ENCODE results near the gene FAM184A.
"Not testable (repeated sequence)": the region's sequence is repeated elsewhere in the genome, so short reads cannot be mapped to it uniquely, and the experiment has no call there.

The FAM184A gene

DNA sequence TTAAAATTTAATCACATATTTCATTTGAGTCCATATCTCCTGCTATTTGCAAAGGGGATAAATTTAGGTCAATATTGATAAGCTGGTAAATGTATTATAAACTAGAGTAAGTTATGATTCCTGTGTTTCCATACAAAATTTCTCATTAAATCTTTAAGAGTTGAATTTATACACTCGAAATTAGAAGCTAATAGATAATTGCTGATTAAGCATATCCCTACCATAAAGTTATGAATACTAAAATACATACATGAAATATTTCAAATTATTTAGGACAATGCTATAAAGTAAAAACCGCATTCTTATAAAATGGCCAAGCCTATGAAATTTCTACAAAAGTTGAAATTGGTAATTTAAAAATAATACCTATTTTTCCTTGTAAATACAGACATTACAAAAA, 71.5 kb downstream of the FAM184A start:
- no peak for DNase-seq

- no peak for DNase-seq
Observed at GRCh38 chr6:119002069-119002468, 76.4 kb downstream of the FAM184A start.

GRCh38 chr6:118999494-119000040, 78.9 kb downstream of the FAM184A start:
- no peak for DNase-seq

DNA sequence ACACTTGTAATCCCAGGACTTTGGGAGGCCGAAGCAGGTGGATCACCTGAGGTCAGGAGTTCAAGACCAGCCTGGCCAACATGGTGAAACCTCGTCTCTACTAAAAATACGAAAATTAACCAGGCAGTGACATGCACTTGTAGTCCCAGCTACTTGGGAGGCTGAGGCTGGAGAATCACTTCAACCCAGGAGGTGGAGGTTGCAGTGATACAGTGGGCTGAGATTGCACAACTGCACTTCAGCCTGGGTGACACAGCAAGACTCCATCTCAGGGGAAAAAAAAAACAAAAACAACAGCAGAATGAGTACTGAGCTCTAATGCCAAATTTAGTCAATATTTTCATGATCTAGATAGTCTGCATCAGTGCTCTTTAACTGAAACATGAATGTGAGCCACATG, 81.0 kb downstream of the FAM184A start:
- not testable (repeated sequence) for DNase-seq

DNA sequence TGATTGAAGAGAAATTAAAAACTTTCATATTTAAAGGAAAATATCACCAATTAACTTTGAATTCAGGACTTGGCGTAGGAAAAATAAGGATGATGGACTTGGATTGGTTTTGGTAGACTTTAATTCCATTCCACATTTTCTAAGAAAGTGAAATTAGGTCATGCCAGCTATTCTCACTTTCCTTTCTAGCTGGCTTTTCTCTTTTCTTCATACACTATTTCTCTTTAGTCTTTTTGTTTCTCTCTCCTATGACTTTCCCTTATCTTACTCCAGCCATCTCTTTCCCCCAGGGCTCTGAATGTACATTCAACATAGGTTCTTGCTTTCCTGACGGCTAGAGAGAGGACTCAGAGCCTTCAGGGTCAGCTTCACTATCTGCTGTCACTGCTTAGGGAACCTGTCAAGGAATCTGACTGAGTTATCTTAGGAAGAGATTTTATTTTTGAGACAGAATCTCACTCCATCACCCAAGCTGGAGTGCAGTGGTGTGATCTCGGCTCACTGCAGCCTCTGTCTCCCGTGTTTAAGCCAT, 82.1 kb downstream of the FAM184A start:
- DNase-seq, result no peak

- no peak for DNase-seq
Observed at GRCh38 chr6:118993803-118994251, 84.6 kb downstream of the FAM184A start.

DNA sequence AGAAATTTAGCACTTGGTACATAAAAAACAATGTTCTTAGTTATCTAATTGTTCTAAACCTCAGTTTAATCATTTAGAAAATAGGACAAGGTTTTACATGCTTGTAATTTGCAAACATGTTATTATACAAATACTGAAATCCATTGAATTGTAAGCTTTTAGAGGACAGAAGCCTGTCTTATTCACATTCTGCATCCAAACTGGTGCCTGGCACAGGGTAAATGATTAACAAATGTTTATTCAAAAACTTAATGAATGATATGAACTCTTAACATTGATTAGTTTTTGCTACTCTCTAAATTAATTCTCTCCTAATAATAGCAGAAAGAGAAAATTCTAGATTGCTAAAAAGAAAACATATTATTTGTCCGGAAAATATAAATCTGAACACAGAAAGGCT, 85.1 kb downstream of the FAM184A start:
- no peak for DNase-seq

- no peak for DNase-seq
Observed at GRCh38 chr6:118992186-118992795, 86.2 kb downstream of the FAM184A start.

- DNase-seq, result no peak
Observed at GRCh38 chr6:118986312-118986711, 92.2 kb downstream of the FAM184A start.

DNA sequence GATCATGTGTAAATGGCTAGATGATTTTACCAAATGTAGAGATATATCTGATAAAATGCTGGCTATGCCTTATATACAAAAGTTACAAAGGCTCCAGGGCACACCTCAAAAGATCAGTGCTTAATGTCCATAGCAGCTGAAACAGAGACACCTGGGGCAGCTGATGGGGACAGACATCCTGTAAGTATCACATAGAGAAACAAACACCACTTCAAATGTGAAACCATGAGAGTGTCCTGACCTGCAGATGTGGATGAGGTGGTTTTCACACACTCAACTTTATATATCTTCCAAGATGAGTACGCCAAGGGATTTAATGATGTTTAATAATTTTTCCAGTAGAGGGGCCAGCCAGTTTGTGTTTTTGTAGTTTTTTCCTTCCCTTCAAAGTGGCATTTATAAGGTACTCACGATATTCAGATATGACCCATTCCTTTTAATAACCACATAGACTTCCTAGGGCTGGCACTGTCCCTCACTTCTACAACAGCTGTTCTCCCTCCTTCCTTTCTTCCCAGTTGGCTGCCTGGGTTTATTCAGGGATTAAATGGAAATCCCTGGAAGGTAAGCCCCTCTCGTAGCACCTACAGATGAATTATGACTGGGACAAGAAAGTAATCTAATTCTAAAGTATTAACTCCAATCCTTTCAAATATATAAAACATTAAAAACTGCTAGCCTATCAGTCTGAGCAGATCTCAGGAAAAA, 93.2 kb downstream of the FAM184A start:
- no peak for DNase-seq

- no peak for DNase-seq
Observed at GRCh38 chr6:118984342-118984741, 94.1 kb downstream of the FAM184A start.

GRCh38 chr6:118982575-118982911, 95.9 kb downstream of the FAM184A start:
- no peak for DNase-seq

DNA sequence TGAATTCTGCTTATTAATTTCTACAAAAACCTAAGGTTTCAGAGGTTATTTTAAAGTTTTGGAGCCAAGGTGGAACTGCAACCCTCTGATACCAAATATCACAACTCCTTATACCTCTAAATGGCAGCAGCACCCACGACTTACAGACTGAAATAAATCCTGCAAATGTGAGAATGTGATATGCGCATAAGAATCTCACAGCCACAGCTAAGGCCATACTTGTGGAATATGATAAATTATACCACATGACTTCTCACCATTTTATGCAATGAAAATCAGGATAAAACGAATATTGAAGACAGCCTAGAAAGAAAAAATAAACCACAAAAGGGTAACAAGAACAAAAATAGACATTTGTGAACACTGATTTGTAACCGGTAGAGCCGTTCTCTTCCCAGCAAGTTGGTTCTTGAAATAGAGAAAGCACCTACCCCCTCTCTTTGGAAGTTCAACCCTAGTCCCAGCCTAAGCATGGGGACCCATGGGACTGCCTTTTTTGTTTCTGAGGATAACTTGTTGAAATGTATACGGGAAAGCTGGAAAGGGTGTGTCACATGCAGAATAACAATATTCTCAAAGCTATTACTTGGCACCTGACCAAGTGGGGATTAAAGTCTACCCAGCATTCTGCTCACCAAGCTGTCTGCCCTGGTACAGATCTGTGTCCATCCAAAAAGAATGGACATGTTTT, 96.4 kb downstream of the FAM184A start:
- DNase-seq, result no peak

- DNase-seq, result no peak
Observed at GRCh38 chr6:118980063-118980462, 98.4 kb downstream of the FAM184A start.

DNA sequence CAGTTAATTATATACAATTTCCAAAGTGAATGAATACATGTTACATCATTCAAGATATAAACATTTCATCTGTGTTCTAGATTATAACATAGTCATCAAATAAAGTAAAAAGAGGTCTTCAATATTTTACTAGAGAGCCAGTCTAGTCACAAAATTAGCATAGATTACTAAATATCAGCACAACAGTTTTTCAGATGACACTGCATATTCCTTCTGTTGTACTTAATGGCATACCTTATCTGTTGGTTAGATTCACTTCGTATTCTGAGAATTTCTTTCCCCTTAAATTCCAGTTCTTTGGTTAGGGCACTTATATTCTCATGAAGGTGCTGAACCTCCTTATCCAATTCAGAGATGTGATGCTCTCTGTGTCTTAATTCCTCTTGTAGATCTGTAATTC, 103.7 kb downstream of the FAM184A start:
- DNase-seq, result no peak

DNA sequence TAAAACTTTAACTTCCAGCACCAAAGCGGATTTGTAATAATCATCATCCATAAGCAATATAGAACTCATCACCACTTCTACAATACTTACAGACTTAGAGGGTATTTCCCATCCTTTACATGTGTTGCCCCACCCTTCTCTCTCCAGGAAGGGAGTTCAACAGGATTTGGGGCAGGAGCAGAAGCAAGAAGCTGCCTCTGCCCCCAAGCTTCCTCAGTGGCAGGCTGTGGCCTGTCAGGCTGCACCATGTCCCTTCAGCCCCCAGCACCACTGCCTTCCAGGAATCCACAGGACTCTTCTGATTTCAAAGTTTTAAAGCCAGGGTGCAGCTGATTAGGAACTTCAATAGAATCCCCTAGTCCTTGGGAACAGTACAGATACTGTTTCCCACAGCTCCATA, 106.8 kb downstream of the FAM184A start:
- DNase-seq, result no peak

GRCh38 chr6:118970866-118971265, 107.6 kb downstream of the FAM184A start:
- DNase-seq, result no peak

DNA sequence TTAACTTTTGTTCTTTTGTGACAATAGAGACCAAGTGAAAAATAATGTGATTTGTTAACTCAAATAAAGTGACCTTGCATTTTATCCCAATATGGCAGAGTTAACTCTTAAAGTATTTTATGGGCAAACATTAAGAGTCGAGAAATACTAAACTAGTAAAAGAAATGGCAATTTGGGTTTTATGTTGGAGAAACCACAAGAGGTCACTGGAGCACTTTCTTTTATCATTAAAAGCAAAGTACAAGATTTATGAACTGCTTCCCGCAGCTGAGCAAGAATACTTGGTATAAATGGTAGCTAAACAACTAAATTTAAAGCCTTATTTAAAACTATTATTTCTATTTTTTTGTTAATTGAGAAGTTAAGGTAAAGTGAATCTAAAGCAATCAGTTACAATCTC, 110.0 kb downstream of the FAM184A start:
- DNase-seq, result no peak

DNA sequence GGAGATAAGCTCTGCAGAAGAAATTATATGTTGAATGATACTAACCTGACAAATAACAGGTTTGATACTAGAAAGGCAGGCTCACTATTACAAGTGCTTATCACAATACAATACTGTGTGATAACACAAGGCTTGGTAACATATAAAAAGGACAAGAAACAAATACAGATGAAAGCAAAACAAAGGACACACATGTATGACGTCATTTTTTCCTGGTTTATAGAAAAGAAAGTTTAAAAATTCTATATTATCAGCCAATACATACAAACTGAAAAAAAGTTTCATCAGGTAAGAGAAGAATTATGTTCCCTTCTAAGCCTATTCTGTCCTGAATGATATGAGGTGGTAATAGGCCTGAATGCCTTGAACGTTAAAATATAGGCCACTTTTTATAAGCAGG, 111.2 kb downstream of the FAM184A start:
- no peak for DNase-seq

DNA sequence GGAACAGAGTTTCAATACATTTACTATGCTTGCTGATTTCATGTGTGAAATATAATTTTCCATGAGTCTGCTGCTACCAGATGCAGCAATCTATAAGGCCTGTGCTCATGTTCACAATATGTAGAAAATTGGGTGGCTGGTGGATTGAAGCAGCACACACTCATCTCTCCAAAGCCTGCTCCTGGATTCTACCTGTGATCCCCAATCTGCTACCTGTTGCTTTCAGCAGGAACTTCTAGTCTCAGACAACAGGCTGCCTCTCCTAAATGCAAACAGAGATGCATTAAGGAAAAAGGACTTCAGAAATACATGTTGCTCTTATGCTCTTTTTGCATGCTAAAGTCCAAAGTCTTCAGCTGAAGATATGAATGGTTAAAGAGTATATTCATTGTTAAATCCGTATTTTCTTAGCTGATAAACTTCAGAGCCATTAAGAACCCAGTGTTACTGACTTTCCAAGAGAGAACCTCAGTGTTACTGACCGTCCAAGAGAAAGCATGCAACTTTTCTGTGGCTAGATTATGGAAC, 112.6 kb downstream of the FAM184A start:
- DNase-seq, result no peak

- DNase-seq, result no peak
Observed at GRCh38 chr6:118965371-118965770, 113.1 kb downstream of the FAM184A start.

- no peak for DNase-seq
Observed at GRCh38 chr6:118963003-118963402, 115.5 kb downstream of the FAM184A start.

DNA sequence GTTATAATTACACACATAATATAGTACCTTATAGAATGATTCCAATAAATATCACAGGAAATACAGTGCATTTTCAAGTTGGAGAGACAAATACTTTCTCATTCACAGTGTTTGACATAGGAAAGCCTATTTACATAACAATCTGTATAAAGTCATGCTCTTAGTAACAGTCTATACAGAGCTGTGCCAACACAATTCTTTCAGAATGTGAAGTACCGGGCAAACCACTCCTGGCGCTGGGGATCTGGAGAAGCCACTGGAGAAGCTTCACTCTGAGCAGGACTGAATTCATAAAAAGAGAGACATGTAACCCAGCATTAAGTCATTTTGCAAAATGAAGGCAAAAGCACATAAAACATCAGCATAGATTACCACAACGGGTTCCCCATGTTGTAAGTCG, 118.6 kb downstream of the FAM184A start:
- no peak for DNase-seq

- DNase-seq, result no peak
Observed at GRCh38 chr6:118953391-118953790, 125.1 kb downstream of the FAM184A start.
